ENCODE data around the gene IL17RD. TPM values are rescaled to one million over a fixed set of nuclear protein-coding genes. Genes with fewer than 3 reads are reported as not detected.

The IL17RD gene
- total and polyA plus RNA-seq, 2 of the 13 experiments (the other 11 are each of a cell fraction or from before 2014, with no cell fraction given), result 0.28 to 0.31 TPM

- TF ChIP-seq CERS6 (CRISPR knock-in tag; IDR thresholded peaks at IDR 0.05), result no peak
- TF ChIP-seq ZEB1 (IDR thresholded peaks at IDR 0.05; ENCODE audit: insufficient replicate concordance, low read depth), result peak; percentile 46
- no peak for TF ChIP-seq DBP (CRISPR knock-in tag; IDR thresholded peaks at IDR 0.05; ENCODE audit: not compliant biosample characterization)
- TF ChIP-seq ZNF30 (CRISPR knock-in tag; IDR thresholded peaks at IDR 0.05), result no peak
- TF ChIP-seq ZNF331 (CRISPR knock-in tag; IDR thresholded peaks at IDR 0.05), result 0 out of 2 replicates have a peak, but pooled peaks have one; percentile 46
- TF ChIP-seq POLR2A (IDR thresholded peaks at IDR 0.05; ENCODE audit: insufficient read depth in 1 of 2, low read depth in 2 of 2, low read length in 2 of 2), result no peak
- peak; percentile 87 for TF ChIP-seq FOSL1 (CRISPR knock-in tag; IDR thresholded peaks at IDR 0.05; ENCODE audit: borderline replicate concordance)
- TF ChIP-seq MXD4 (CRISPR knock-in tag; IDR thresholded peaks at IDR 0.05), result no peak
- TF ChIP-seq, protein P1, sequence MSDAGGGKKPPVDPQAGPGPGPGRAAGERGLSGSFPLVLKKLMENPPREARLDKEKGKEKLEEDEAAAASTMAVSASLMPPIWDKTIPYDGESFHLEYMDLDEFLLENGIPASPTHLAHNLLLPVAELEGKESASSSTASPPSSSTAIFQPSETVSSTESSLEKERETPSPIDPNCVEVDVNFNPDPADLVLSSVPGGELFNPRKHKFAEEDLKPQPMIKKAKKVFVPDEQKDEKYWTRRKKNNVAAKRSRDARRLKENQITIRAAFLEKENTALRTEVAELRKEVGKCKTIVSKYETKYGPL (CRISPR knock-in tag; IDR thresholded peaks at IDR 0.05), result no peak
- 0 out of 2 replicates have a peak, but pooled peaks have one; percentile 20 for TF ChIP-seq BHLHE40 (IDR thresholded peaks at IDR 0.05; ENCODE audit: low read length)
- TF ChIP-seq ZNF704 (CRISPR knock-in tag; IDR thresholded peaks at IDR 0.05; ENCODE audit: borderline replicate concordance), result no peak
- no peak for TF ChIP-seq SIN3B (IDR thresholded peaks at IDR 0.05; ENCODE audit: low read length)
- TF ChIP-seq CREM (IDR thresholded peaks at IDR 0.05), result peak; percentile 42; the same call in 1 of the 2 replicates
- TF ChIP-seq CREM (CRISPR knock-in tag; IDR thresholded peaks at IDR 0.05), result no peak
- TF ChIP-seq RXRA (CRISPR knock-in tag; IDR thresholded peaks at IDR 0.05), result peak; percentile 47; the same call in 1 of the 2 replicates
- TF ChIP-seq, protein P2, sequence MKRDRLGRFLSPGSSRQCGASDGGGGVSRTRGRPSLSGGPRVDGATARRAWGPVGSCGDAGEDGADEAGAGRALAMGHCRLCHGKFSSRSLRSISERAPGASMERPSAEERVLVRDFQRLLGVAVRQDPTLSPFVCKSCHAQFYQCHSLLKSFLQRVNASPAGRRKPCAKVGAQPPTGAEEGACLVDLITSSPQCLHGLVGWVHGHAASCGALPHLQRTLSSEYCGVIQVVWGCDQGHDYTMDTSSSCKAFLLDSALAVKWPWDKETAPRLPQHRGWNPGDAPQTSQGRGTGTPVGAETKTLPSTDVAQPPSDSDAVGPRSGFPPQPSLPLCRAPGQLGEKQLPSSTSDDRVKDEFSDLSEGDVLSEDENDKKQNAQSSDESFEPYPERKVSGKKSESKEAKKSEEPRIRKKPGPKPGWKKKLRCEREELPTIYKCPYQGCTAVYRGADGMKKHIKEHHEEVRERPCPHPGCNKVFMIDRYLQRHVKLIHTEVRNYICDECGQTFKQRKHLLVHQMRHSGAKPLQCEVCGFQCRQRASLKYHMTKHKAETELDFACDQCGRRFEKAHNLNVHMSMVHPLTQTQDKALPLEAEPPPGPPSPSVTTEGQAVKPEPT (CRISPR knock-in tag; IDR thresholded peaks at IDR 0.05; ENCODE audit: low read depth), result no peak
- 0 out of 2 replicates have a peak, but pooled peaks have one; percentile 31 for TF ChIP-seq ZNF607 (CRISPR knock-in tag; IDR thresholded peaks at IDR 0.05; ENCODE audit: borderline replicate concordance)
- TF ChIP-seq KAT8 (CRISPR knock-in tag; IDR thresholded peaks at IDR 0.05), result peak; percentile 41; the same call in 1 of the 2 replicates
- TF ChIP-seq, protein P3, sequence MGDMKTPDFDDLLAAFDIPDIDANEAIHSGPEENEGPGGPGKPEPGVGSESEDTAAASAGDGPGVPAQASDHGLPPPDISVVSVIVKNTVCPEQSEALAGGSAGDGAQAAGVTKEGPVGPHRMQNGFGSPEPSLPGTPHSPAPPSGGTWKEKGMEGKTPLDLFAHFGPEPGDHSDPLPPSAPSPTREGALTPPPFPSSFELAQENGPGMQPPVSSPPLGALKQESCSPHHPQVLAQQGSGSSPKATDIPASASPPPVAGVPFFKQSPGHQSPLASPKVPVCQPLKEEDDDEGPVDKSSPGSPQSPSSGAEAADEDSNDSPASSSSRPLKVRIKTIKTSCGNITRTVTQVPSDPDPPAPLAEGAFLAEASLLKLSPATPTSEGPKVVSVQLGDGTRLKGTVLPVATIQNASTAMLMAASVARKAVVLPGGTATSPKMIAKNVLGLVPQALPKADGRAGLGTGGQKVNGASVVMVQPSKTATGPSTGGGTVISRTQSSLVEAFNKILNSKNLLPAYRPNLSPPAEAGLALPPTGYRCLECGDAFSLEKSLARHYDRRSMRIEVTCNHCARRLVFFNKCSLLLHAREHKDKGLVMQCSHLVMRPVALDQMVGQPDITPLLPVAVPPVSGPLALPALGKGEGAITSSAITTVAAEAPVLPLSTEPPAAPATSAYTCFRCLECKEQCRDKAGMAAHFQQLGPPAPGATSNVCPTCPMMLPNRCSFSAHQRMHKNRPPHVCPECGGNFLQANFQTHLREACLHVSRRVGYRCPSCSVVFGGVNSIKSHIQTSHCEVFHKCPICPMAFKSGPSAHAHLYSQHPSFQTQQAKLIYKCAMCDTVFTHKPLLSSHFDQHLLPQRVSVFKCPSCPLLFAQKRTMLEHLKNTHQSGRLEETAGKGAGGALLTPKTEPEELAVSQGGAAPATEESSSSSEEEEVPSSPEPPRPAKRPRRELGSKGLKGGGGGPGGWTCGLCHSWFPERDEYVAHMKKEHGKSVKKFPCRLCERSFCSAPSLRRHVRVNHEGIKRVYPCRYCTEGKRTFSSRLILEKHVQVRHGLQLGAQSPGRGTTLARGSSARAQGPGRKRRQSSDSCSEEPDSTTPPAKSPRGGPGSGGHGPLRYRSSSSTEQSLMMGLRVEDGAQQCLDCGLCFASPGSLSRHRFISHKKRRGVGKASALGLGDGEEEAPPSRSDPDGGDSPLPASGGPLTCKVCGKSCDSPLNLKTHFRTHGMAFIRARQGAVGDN (CRISPR knock-in tag; IDR thresholded peaks at IDR 0.05), result peak; percentile 69
These were observed 104.9 kb downstream of the IL17RD start, which contains the start of gene SPATA12 (continued) for GRCh38 chr3:57060089-57060821.

All from HepG2 (cell line).